ENCODE data around the gene KPNA5.
"Not testable (repeated sequence)": the region's sequence is repeated elsewhere in the genome, so short reads cannot be mapped to it uniquely, and the experiment has no call there.

- TF ChIP-seq, protein P1, sequence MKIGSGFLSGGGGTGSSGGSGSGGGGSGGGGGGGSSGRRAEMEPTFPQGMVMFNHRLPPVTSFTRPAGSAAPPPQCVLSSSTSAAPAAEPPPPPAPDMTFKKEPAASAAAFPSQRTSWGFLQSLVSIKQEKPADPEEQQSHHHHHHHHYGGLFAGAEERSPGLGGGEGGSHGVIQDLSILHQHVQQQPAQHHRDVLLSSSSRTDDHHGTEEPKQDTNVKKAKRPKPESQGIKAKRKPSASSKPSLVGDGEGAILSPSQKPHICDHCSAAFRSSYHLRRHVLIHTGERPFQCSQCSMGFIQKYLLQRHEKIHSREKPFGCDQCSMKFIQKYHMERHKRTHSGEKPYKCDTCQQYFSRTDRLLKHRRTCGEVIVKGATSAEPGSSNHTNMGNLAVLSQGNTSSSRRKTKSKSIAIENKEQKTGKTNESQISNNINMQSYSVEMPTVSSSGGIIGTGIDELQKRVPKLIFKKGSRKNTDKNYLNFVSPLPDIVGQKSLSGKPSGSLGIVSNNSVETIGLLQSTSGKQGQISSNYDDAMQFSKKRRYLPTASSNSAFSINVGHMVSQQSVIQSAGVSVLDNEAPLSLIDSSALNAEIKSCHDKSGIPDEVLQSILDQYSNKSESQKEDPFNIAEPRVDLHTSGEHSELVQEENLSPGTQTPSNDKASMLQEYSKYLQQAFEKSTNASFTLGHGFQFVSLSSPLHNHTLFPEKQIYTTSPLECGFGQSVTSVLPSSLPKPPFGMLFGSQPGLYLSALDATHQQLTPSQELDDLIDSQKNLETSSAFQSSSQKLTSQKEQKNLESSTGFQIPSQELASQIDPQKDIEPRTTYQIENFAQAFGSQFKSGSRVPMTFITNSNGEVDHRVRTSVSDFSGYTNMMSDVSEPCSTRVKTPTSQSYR (CRISPR knock-in tag; IDR thresholded peaks at IDR 0.05) = not testable (repeated sequence)
- not testable (repeated sequence) for TF ChIP-seq NFYB (CRISPR knock-in tag; conservative IDR thresholded peaks at IDR 0.05; ENCODE audit: low read depth); SOX15 (CRISPR knock-in tag; IDR thresholded peaks at IDR 0.05); TEAD1 (CRISPR knock-in tag; IDR thresholded peaks at IDR 0.05); GABPB1 (CRISPR knock-in tag; IDR thresholded peaks at IDR 0.05)
- TF ChIP-seq, protein P2, sequence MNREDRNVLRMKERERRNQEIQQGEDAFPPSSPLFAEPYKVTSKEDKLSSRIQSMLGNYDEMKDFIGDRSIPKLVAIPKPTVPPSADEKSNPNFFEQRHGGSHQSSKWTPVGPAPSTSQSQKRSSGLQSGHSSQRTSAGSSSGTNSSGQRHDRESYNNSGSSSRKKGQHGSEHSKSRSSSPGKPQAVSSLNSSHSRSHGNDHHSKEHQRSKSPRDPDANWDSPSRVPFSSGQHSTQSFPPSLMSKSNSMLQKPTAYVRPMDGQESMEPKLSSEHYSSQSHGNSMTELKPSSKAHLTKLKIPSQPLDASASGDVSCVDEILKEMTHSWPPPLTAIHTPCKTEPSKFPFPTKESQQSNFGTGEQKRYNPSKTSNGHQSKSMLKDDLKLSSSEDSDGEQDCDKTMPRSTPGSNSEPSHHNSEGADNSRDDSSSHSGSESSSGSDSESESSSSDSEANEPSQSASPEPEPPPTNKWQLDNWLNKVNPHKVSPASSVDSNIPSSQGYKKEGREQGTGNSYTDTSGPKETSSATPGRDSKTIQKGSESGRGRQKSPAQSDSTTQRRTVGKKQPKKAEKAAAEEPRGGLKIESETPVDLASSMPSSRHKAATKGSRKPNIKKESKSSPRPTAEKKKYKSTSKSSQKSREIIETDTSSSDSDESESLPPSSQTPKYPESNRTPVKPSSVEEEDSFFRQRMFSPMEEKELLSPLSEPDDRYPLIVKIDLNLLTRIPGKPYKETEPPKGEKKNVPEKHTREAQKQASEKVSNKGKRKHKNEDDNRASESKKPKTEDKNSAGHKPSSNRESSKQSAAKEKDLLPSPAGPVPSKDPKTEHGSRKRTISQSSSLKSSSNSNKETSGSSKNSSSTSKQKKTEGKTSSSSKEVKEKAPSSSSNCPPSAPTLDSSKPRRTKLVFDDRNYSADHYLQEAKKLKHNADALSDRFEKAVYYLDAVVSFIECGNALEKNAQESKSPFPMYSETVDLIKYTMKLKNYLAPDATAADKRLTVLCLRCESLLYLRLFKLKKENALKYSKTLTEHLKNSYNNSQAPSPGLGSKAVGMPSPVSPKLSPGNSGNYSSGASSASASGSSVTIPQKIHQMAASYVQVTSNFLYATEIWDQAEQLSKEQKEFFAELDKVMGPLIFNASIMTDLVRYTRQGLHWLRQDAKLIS (CRISPR knock-in tag; IDR thresholded peaks at IDR 0.05; ENCODE audit: borderline replicate concordance) = not testable (repeated sequence)
- TF ChIP-seq, protein P3, sequence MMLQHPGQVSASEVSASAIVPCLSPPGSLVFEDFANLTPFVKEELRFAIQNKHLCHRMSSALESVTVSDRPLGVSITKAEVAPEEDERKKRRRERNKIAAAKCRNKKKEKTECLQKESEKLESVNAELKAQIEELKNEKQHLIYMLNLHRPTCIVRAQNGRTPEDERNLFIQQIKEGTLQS (CRISPR knock-in tag; conservative IDR thresholded peaks at IDR 0.05) = not testable (repeated sequence)
Observed at GRCh38 chr6:116693275-116693674, 12.3 kb downstream of the KPNA5 start.
